Spleen (tissue), 7 donors: ENCODE measurements around the gene SLC38A7.

ENCODE experiments used
- POLR2A ChIP-seq, 3 donors: fragments of 450-650 bp; IDR thresholded peaks; one replicate each; pipeline ENCODE4 v1.5.1; 2017; ENCODE audit warnings: antibody characterized with exemption in 3 of 3, mild to moderate bottlenecking in 1 of 3
- TF ChIP-seq, protein P1 (sequence below), 11 experiments: fragments of 200-600 bp in 7 of 11; fragments of 450-650 bp in 4 of 11; sonication (generic) in 4 of 11; IDR thresholded peaks in 8 of 11; conservative IDR thresholded peaks in 3 of 11; 1 replicate in 7 of 11; 2 replicates in 4 of 11; pipeline versions ENCODE4 v1.4.0 to v1.8.0; 2016 to 2021; ENCODE audit warnings: antibody characterized with exemption in 11 of 11, inconsistent platforms in 4 of 11, mild to moderate bottlenecking in 1 of 11
- donor health status: DM: no; HTN: no; CAD: no; lungs with moderate emphysema.
- donor health status: DM: no; HTN: no; CAD: no.
- donor health status: DM: no; HTN: no; CAD: no.

DNA sequence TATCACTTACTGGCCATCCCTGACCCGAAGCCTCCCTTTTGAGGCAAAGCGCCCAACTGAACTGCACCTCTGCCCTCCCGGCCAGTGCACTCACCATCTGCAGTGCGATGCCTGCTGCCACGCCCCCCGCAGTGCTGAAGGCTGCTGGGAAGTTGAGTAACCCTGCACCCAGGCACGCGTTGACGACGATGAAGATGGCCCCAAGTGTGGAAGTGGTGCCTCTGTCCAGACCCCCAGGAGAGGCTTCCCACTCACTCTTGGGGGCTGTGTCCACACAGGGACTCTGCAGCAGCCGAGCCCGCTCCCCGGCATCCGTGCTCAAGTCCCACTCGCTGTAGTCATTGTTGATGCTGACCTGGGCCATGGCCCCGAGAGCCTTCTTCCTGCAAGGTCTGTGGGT is 4.8 kb downstream of the SLC38A7 start:
- TF ChIP-seq, protein P1, sequence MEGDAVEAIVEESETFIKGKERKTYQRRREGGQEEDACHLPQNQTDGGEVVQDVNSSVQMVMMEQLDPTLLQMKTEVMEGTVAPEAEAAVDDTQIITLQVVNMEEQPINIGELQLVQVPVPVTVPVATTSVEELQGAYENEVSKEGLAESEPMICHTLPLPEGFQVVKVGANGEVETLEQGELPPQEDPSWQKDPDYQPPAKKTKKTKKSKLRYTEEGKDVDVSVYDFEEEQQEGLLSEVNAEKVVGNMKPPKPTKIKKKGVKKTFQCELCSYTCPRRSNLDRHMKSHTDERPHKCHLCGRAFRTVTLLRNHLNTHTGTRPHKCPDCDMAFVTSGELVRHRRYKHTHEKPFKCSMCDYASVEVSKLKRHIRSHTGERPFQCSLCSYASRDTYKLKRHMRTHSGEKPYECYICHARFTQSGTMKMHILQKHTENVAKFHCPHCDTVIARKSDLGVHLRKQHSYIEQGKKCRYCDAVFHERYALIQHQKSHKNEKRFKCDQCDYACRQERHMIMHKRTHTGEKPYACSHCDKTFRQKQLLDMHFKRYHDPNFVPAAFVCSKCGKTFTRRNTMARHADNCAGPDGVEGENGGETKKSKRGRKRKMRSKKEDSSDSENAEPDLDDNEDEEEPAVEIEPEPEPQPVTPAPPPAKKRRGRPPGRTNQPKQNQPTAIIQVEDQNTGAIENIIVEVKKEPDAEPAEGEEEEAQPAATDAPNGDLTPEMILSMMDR (IDR thresholded peaks at IDR 0.05 in 8 of 11, conservative IDR thresholded peaks at IDR 0.05 in 3 of 11): no peak
- no peak for TF ChIP-seq POLR2A (IDR thresholded peaks at IDR 0.05)
